ENCODE results near the gene NPIPB8. TPM values are rescaled to one million over a fixed set of nuclear protein-coding genes. Genes with fewer than 3 reads are reported as not detected.

NPIPB8 gene
- total and polyA plus RNA-seq, 2 of the 13 experiments (the other 11 are each of a cell fraction or from before 2014, with no cell fraction given): 0.49 to 2.3 TPM

DNA sequence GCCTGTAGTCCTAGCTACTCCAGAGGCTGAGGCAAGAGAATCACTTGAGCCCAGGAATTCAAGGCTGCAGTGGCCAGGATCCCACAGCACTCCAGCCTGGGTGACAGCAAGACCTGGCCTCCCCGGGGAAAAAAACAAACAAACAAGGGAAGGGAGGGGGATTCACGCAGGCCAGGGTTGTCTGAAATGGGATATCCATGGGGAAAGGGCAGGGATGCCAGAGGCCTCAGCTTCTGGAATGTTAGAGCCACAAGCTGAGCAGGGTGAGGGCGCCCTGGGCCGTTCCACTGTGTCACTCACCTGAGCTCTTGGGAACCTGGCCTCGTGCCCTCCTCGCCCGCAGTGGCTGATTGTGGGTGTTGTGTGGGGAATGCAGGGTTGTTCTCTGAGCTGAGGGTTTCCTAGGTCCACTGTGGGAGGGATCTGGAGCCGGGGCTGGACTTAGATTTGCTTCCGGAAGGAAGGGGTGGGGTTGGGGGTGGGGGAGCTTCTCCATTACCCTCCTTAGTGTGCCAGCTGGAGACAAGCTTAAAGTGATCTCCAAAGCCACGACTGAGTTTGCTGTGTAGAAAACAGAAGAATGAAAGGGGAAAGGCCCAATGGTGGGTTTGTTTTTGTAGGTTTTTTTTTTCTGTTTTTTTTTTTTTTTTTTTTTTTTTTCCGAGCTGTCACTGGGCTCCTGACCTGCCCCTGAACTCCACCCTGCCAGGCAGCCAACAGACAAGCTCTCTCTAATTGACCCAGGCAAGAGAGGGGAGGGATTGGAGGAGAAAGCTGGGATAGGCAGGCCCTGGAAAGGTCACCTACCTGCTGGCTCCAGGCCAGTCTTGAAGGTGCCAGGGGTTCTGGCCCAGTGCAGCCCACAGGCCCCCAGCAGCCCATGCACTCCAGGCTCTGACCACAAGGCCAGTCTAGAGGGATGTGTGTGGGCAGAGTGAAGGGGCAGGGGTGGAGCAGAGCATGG is 28.0 kb upstream of the NPIPB8 start, which contains the start of gene SULT1A1 (continued):
- TF ChIP-seq HNRNPLL (IDR thresholded peaks at IDR 0.05; ENCODE audit: low read depth, low read length, poor library complexity, severe bottlenecking) (no peak), ZNF766 (CRISPR knock-in tag; IDR thresholded peaks at IDR 0.05; ENCODE audit: borderline replicate concordance) (no peak; the same call in 1 of the 2 replicates), NKX3-1 (CRISPR knock-in tag; IDR thresholded peaks at IDR 0.05) (no peak), ZNF768 (CRISPR knock-in tag; IDR thresholded peaks at IDR 0.05) (peak; percentile 92), ZNF772 (CRISPR knock-in tag; IDR thresholded peaks at IDR 0.05) (no peak; the same call in 1 of the 2 replicates), ZNF564 (CRISPR knock-in tag; IDR thresholded peaks at IDR 0.05) (peak; percentile 78; the same call in 1 of the 2 replicates), ZNF670 (CRISPR knock-in tag; IDR thresholded peaks at IDR 0.05; ENCODE audit: borderline replicate concordance) (peak; percentile 61), FOSL1 (CRISPR knock-in tag; IDR thresholded peaks at IDR 0.05; ENCODE audit: borderline replicate concordance) (no peak), ZNF549 (CRISPR knock-in tag; IDR thresholded peaks at IDR 0.05) (no peak), FOXO1 (CRISPR knock-in tag; IDR thresholded peaks at IDR 0.05) (peak; percentile 67; the same call in 1 of the 2 replicates), ZC3H4 (CRISPR knock-in tag; IDR thresholded peaks at IDR 0.05; ENCODE audit: borderline replicate concordance) (0 out of 2 replicates have a peak, but pooled peaks have one; percentile 56), DR1 (CRISPR knock-in tag; IDR thresholded peaks at IDR 0.05) (no peak; the same call in 1 of the 2 replicates), CHCHD3 (CRISPR knock-in tag; IDR thresholded peaks at IDR 0.05) (0 out of 2 replicates have a peak, but pooled peaks have one; percentile 19), ZBTB42 (CRISPR knock-in tag; IDR thresholded peaks at IDR 0.05) (no peak), KDM4B (CRISPR knock-in tag; IDR thresholded peaks at IDR 0.05) (no peak), ONECUT2 (CRISPR knock-in tag; IDR thresholded peaks at IDR 0.05) (no peak), ZBTB38 (CRISPR knock-in tag; IDR thresholded peaks at IDR 0.05) (no peak), NFIB (CRISPR knock-in tag; IDR thresholded peaks at IDR 0.05; ENCODE audit: borderline replicate concordance) (no peak), NCOR1 (IDR thresholded peaks at IDR 0.05; ENCODE audit: borderline replicate concordance, low read length) (peak; percentile 51; the same call in 1 of the 2 replicates), ZNF510 (CRISPR knock-in tag; IDR thresholded peaks at IDR 0.05; ENCODE audit: low read depth) (no peak), GPN1 (CRISPR knock-in tag; IDR thresholded peaks at IDR 0.05; ENCODE audit: borderline replicate concordance) (no peak), ZSCAN30 (CRISPR knock-in tag; IDR thresholded peaks at IDR 0.05) (no peak), HNF4A (CRISPR knock-in tag; IDR thresholded peaks at IDR 0.05) (peak; percentile 75), POGZ (CRISPR knock-in tag; IDR thresholded peaks at IDR 0.05) (peak; percentile 67), POLR2A (IDR thresholded peaks at IDR 0.05; ENCODE audit: insufficient read depth in 1 of 2, low read depth in 2 of 2, low read length in 2 of 2) (peak; percentile 74 to 99)
- TF ChIP-seq, protein P1, sequence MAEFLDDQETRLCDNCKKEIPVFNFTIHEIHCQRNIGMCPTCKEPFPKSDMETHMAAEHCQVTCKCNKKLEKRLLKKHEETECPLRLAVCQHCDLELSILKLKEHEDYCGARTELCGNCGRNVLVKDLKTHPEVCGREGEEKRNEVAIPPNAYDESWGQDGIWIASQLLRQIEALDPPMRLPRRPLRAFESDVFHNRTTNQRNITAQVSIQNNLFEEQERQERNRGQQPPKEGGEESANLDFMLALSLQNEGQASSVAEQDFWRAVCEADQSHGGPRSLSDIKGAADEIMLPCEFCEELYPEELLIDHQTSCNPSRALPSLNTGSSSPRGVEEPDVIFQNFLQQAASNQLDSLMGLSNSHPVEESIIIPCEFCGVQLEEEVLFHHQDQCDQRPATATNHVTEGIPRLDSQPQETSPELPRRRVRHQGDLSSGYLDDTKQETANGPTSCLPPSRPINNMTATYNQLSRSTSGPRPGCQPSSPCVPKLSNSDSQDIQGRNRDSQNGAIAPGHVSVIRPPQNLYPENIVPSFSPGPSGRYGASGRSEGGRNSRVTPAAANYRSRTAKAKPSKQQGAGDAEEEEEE (CRISPR knock-in tag; IDR thresholded peaks at IDR 0.05; ENCODE audit: borderline replicate concordance): no peak
- TF ChIP-seq, protein P2, sequence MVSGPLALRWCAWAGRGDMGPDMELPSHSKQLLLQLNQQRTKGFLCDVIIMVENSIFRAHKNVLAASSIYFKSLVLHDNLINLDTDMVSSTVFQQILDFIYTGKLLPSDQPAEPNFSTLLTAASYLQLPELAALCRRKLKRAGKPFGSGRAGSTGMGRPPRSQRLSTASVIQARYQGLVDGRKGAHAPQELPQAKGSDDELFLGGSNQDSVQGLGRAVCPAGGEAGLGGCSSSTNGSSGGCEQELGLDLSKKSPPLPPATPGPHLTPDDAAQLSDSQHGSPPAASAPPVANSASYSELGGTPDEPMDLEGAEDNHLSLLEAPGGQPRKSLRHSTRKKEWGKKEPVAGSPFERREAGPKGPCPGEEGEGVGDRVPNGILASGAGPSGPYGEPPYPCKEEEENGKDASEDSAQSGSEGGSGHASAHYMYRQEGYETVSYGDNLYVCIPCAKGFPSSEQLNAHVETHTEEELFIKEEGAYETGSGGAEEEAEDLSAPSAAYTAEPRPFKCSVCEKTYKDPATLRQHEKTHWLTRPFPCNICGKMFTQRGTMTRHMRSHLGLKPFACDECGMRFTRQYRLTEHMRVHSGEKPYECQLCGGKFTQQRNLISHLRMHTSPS (CRISPR knock-in tag; IDR thresholded peaks at IDR 0.05; ENCODE audit: low read depth): peak; percentile 64

Data from HepG2 (cell line).